CD4-positive, alpha-beta T cell treated with Interleukin-15 for 1 hour (primary cell): ENCODE measurements around the gene MAPRE2.
"Not testable (repeated sequence)": the region's sequence is repeated elsewhere in the genome, so short reads cannot be mapped to it uniquely, and the experiment has no call there.

Experiments used
- DNase-seq: peaks from one replicate; pipeline ENCODE4 v3.0.0-alpha.2; 2020

The MAPRE2 gene

GRCh38 chr18:35127201-35127600, 86.0 kb downstream of the MAPRE2 start:
- no peak for DNase-seq

GRCh38 chr18:35128675-35129074, 87.5 kb downstream of the MAPRE2 start:
- DNase-seq = no peak

GRCh38 chr18:35130236-35130635, 89.0 kb downstream of the MAPRE2 start:
- DNase-seq = no peak

GRCh38 chr18:35131387-35132020, 90.3 kb downstream of the MAPRE2 start:
- DNase-seq = no peak

- DNase-seq = no peak
Measured at GRCh38 chr18:35132021-35132902, 91.0 kb downstream of the MAPRE2 start.

GRCh38 chr18:35134190-35134730, 93.0 kb downstream of the MAPRE2 start:
- no peak for DNase-seq

GRCh38 chr18:35134791-35135531, 93.7 kb downstream of the MAPRE2 start:
- no peak for DNase-seq

GRCh38 chr18:35136248-35136647, 95.0 kb downstream of the MAPRE2 start:
- DNase-seq = no peak

- no peak for DNase-seq
Measured at GRCh38 chr18:35136885-35137284, 95.7 kb downstream of the MAPRE2 start.

GRCh38 chr18:35137632-35138031, 96.4 kb downstream of the MAPRE2 start:
- DNase-seq = no peak

- DNase-seq = no peak
Measured at GRCh38 chr18:35138773-35139172, 97.6 kb downstream of the MAPRE2 start.

GRCh38 chr18:35139517-35139916, 98.3 kb downstream of the MAPRE2 start:
- DNase-seq = no peak

- DNase-seq = no peak
Measured at GRCh38 chr18:35141077-35141476, 99.9 kb downstream of the MAPRE2 start.

- DNase-seq = no peak
Measured at GRCh38 chr18:35141567-35142274, 100.5 kb downstream of the MAPRE2 start.

- no peak for DNase-seq
Measured at GRCh38 chr18:35142275-35142615, 101.0 kb downstream of the MAPRE2 start.

GRCh38 chr18:35143622-35144596, 102.7 kb downstream of the MAPRE2 start:
- peak; percentile 27 for DNase-seq

GRCh38 chr18:35144698-35145097, 103.5 kb downstream of the MAPRE2 start:
- DNase-seq = no peak

- DNase-seq = not testable (repeated sequence)
Measured at GRCh38 chr18:35150195-35150594, 109.0 kb downstream of the MAPRE2 start.

- DNase-seq = no peak
Measured at GRCh38 chr18:35153609-35154272, 112.5 kb downstream of the MAPRE2 start.

- DNase-seq = no peak
Measured at GRCh38 chr18:35155398-35156117, 114.3 kb downstream of the MAPRE2 start.
